C4-2B (cell line): ENCODE data around the gene MSMO1.
"Not testable (repeated sequence)": the region's sequence is repeated elsewhere in the genome, so short reads cannot be mapped to it uniquely, and the experiment has no call there.

Source experiments
- H3K27ac ChIP-seq: fragments of 450-650 bp; 2 replicates; pipeline ENCODE4 v1.5.1; 2017
- CTCF ChIP-seq: fragments of 450-650 bp; conservative IDR thresholded peaks from 2 replicates; pipeline ENCODE4 v1.5.1; 2017; ENCODE audit warnings: mild to moderate bottlenecking
- ZFX ChIP-seq: fragments of 450-650 bp; IDR thresholded peaks from 2 replicates; pipeline ENCODE4 v1.6.1; 2017

Gene MSMO1

DNA sequence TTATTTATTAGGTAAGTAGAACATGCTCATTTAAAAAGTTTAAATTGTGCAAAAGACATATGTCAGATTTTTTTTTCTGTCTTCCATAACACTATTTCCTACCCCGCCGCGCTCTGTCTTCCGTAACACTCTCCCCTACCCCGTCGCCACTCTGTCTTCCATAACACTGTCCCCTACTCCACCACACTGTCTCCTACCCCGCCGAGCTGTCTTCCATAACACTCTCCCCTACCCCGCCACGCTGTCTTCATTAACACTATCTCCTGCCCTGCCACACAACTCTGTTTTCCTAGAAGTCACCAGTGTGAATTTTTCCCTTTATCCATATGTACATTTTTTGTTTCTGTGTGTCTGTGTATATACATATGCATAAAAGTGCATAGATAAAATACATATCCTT lies 4.4 kb downstream of the MSMO1 start:
- TF ChIP-seq CTCF (no peak), ZFX (no peak)
- H3K27ac ChIP-seq, result no peak overlapping the region

DNA sequence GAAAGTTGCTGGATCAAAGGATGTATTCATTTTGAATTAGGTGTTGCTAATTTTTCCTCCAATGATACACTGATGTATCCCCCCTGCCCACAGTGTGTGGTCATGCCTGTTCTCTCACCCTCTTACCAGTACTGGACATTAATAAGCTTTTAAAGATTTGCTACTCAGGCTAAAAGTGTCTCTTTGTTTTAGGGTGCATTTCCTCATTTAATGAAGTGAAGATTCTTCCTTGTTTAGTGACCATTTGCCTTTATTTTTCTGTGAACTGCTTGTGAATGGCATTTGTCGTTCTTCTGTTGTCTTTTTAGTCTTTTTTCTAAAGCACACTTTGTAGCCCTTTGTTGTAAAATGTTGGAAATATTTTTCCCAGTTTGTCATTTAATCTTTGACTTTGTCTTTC lies 5.0 kb downstream of the MSMO1 start:
- no peak overlapping the region for H3K27ac ChIP-seq
- no peak for TF ChIP-seq CTCF
- no peak for TF ChIP-seq ZFX

DNA sequence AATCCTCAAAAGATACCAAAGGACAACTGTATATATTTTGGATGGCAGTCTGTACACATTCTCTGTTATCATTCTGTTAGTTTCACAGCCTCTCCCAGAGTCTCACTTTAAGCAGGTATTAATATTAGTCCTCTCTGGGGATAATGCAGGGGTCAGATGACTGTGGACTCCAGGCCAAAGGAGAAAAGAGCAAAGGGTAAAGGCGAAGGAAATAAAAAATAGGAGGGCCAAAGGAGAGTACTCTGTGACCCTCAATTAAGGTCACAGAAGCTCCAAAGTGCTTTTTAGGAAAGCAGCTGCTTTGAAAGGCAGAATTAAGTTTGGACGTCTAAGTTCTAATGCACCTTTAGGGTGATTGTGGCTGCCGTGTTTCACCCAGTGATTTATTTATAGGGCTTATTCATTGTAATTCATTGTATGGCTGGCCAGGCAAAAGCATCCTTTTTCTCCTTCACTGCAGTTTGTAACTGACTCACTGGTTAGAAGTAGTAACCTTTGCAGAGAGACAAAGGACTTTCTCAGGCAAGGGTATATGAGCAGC lies 7.8 kb downstream of the MSMO1 start:
- H3K27ac ChIP-seq, result no peak overlapping the region
- TF ChIP-seq CTCF (no peak), ZFX (no peak)

DNA sequence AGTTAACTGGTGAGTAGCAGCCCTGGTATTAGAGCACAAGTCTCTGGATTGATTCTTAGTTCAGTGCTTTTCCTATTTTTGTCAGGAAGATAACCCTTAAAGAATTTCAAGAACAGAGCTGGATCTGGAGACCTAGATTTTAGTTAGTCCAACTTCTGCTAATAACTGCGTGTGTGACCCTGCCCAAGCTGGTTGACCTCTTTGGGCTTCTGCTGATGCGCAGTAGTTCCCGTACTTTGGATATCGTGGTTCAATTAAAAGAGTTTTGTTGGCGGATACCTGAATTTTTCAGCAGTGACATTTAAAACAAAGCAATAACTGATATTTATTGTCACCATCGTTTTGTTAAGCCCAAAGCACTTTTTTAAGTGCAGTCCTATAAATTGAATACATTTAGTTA lies 9.3 kb downstream of the MSMO1 start:
- H3K27ac ChIP-seq, result no peak overlapping the region
- no peak for TF ChIP-seq CTCF
- no peak for TF ChIP-seq ZFX

- H3K27ac ChIP-seq, result not testable (repeated sequence)
Observed at GRCh38 chr4:165342340-165342739, 14.9 kb downstream of the MSMO1 start.

DNA sequence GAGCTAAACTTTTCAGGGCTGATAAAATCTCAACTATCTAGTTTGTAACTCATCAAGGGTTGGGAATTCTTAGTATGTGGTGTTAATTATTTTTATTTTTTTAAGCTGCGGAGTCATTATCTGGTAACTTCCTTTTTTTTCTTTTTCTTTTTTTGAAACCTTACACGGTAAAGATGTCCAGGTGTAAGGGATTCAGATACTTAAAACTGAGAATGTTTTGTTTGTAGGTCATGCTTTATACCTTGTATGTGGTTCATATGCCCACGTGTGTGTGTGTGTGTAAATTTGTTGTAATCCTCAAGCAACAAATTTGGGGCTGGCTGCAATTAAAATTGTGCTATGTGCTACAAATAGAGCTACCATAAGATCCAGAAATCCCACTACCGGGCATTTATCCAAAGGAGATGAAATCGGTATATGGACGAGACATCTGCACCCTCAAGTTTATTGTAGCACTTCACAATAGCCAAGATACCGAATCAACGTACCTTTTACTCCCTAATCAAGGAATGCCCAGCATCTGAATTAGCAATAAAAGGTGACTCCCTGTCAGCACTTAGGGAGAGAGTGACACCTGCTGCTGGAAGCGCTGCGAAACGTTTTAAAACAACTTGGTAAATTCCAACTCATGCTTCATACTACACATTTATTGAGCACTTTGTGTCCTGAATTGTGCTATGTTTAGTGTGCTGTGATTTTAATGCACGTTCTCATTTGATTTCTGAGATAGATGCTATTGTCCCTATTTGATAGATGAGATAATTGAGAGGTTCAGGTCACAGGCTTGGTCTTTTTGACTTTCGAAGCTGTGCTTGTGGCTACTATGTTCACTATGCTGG lies 16.1 kb downstream of the MSMO1 start:
- no peak for TF ChIP-seq ZFX
- peak; percentile 53 for TF ChIP-seq CTCF
- no peak overlapping the region for H3K27ac ChIP-seq

DNA sequence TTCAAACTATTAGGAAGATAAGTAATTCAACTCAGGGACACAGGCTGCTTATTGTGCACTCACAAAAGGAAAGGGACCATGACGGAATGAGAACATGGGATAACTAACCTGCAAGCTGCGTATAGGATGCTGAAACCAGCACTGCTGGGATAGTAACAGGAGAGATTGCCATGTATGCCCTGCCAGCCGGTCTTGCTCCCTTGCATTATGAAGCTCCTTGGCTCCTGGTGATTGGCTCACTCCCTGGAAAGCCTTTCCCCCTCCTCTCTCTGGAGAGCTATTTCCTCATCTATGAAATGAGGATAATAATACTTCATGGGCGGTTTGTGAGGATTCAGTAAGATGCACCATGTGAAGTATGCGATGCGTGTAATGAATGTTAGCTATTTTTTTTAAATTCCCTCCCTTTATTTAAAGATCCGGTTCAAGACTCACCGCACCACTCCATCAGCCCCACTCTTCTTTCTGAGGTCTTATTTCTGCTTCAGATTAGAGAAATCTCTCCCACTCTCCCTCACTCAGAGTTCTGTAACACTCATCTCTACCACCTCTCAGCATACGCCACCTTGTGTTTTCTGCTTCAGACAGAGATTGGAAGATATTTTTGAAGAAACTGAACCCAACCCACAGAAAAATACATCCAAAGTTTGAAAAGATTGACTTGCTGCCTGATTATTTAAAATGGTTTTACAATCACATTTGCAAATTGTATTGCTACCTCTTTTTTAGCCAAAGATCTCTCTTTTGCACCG lies 18.4 kb downstream of the MSMO1 start:
- TF ChIP-seq CTCF (no peak), ZFX (no peak)
- no peak overlapping the region for H3K27ac ChIP-seq
